ENCODE measurements around the gene CACNA2D4.

The CACNA2D4 gene

GRCh38 chr12:1768615-1769014 is 149.8 kb downstream of the CACNA2D4 start:
- no peak for DNase-seq

GRCh38 chr12:1767407-1768090 is 150.9 kb downstream of the CACNA2D4 start:
- no peak for DNase-seq

- no peak for DNase-seq
Observed at GRCh38 chr12:1766110-1766509, 152.3 kb downstream of the CACNA2D4 start.

GRCh38 chr12:1763153-1763552 is 155.3 kb downstream of the CACNA2D4 start:
- no peak for DNase-seq

- no peak for DNase-seq
Observed at GRCh38 chr12:1761857-1762256, 156.6 kb downstream of the CACNA2D4 start.

GRCh38 chr12:1760566-1761382 is 157.7 kb downstream of the CACNA2D4 start:
- no peak for DNase-seq

- DNase-seq = no peak
Observed at GRCh38 chr12:1758887-1759286, 159.6 kb downstream of the CACNA2D4 start.

- DNase-seq = no peak
Observed at GRCh38 chr12:1758376-1758775, 160.1 kb downstream of the CACNA2D4 start.

GRCh38 chr12:1750300-1750699 is 168.2 kb downstream of the CACNA2D4 start:
- no peak for DNase-seq

GRCh38 chr12:1749019-1749418 is 169.4 kb downstream of the CACNA2D4 start:
- no peak for DNase-seq

- no peak for DNase-seq
Observed at GRCh38 chr12:1747609-1748008, 170.8 kb downstream of the CACNA2D4 start.

- DNase-seq = no peak
Observed at GRCh38 chr12:1744932-1745331, 173.5 kb downstream of the CACNA2D4 start.

All from stimulated activated CD8-positive, alpha-beta memory T cell treated with anti-CD3 and anti-CD28 coated beads, Interleukin-4, amount 100 ng/mL, for 48 hours (primary cell).